HG03039 (cell line): ENCODE measurements around the gene HNRNPAB.

ENCODE experiments used
- ATAC-seq: cut with Tn5 transposase; IDR thresholded peaks from one replicate; pipeline ENCODE4 v1.9.1; 2021; ENCODE audit warnings: mild to moderate bottlenecking, moderate library complexity; ENCODE audit not compliant: unreplicated experiment

Gene HNRNPAB

DNA sequence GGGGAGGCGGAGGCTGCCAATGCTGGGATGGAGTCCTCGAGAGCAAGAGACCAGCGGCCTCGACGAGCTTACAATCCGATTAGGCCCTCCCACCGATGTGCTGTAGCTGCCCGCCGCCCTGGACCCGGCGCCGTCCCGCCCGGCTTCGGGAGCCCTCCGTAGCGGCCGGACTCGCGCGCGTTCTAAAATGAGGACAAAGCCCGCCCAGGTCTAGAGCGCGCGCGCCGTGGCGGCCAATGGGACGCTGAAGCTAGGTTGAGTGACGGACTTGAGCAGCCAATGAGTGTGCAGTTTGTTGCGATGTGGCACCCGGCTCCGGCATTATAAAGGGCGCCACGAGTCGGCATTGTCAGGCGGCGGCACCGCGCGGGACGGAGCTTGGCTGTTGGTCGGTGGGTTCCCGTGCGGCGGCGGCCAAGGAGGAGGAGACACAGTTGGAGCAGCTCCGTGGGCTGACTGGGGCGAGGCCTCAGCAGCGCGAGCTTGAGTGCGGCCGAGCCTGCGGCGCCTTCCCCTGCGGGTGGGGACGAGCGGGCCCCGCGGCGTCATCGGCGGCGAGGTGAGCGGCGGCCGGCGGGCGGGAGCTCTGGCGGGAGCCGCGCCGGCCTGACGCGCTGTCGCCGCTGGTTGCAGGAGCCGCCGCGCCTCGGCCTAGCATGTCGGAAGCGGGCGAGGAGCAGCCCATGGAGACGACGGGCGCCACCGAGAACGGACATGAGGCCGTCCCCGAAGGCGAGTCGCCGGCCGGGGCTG is at the start of gene HNRNPAB:
HNRNPAB (plus strand) TSS at position 352 of the 753 bp plus-strand sequence; CDS start at position 657, 305 bp downstream.
- peak; percentile 82 for ATAC-seq

GRCh38 chr5:178155065-178155464 is 49.3 kb upstream of the HNRNPAB start:
- ATAC-seq, result no peak

GRCh38 chr5:178160176-178160575 is 44.2 kb upstream of the HNRNPAB start:
- no peak for ATAC-seq

GRCh38 chr5:178162481-178162880 is 41.9 kb upstream of the HNRNPAB start:
- no peak for ATAC-seq

GRCh38 chr5:178163772-178164735 is 40.3 kb upstream of the HNRNPAB start:
- ATAC-seq, result peak; percentile 68

- ATAC-seq, result no peak
Observed at GRCh38 chr5:178165581-178165980, 38.8 kb upstream of the HNRNPAB start.

DNA sequence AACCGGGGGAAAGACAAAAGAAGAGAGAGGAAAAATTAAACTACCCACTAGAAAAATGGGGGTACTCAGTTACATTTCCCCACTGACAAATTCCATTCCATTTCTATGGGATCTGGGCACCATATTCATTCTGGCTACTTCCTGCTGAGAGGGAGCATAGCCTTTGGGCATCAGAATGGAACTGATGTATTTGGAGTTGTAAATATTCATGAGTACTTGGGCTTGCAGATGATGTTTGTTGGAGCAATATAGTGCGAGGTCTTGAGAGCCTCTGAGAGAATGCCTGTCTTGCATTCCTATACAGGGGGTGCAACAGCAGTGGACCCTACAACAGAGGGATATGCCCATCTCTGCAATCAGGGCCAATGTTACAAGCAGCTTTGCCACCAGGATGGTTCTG is 33.9 kb upstream of the HNRNPAB start:
- ATAC-seq, result no peak

- ATAC-seq, result no peak
Observed at GRCh38 chr5:178174456-178174855, 29.9 kb upstream of the HNRNPAB start.

- ATAC-seq, result no peak
Observed at GRCh38 chr5:178176791-178177190, 27.5 kb upstream of the HNRNPAB start.

- ATAC-seq, result no peak
Observed at GRCh38 chr5:178177569-178177968, 26.8 kb upstream of the HNRNPAB start.

GRCh38 chr5:178180141-178180863 is 24.0 kb upstream of the HNRNPAB start:
- no peak for ATAC-seq

DNA sequence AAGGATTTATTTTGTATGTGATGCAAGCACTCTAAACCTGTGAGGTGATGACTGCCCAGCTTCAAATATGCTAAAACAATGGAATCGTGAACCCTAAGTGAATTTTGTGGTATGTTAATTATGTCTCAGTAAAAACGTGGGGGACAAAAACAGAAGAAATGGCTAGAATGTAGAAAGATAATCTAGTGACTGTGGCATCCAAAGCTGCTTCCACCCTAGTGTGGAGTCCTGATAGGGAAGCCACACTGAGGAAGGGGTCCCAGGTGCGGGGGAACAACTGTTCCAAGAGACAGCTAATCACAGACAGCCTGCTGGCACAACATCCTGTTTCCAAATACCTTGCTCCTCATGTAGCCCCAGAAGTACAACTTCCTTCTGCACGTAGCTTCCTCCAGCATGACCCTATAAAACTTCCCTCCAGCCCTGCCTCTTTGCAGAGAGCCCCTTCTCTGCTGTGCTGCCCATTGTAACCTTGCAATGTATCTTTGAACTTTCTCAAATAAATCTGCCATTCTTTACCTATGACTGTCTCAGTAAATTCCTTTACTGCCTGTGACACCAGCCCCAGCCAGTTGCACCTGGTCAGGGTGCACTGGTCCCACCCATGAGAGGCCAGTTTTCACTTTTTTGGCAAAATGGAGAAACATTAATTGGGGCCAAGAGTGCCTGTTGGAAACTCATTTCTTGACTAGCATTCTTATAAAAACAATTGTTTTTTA is 22.0 kb upstream of the HNRNPAB start:
- no peak for ATAC-seq

- no peak for ATAC-seq
Observed at GRCh38 chr5:178186427-178186826, 17.9 kb upstream of the HNRNPAB start.

GRCh38 chr5:178187014-178187413 is 17.3 kb upstream of the HNRNPAB start, which contains the start of gene GMCL2:
TSS of gene GMCL2 (minus strand) at chr5:178187371. CDS start at chr5:178187299, 72 bp downstream.
- no peak for ATAC-seq

GRCh38 chr5:178189433-178189832 is 14.9 kb upstream of the HNRNPAB start:
- no peak for ATAC-seq

GRCh38 chr5:178191661-178192060 is 12.7 kb upstream of the HNRNPAB start:
- ATAC-seq, result no peak

DNA sequence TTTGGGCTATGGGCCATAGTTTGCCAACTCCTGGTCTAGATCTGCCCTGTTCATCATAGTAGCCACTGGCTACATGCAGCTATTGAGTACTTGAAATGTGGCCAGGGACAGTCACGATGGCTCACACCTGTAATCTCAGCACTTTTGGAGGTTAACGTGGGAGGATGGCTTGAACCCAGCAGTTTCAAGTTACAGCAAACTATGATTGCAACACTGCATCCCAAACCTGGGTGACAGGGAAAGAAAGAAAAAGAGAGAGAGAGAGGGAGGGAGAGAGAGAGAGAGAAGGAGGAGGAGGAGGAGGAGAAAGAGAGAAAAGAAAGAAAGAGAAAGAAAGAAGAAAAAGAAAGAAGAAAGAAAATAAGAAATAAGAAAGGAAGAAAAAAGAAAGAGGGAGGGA is 12.1 kb upstream of the HNRNPAB start:
- no peak for ATAC-seq

GRCh38 chr5:178192787-178193186 is 11.5 kb upstream of the HNRNPAB start:
- ATAC-seq, result no peak

DNA sequence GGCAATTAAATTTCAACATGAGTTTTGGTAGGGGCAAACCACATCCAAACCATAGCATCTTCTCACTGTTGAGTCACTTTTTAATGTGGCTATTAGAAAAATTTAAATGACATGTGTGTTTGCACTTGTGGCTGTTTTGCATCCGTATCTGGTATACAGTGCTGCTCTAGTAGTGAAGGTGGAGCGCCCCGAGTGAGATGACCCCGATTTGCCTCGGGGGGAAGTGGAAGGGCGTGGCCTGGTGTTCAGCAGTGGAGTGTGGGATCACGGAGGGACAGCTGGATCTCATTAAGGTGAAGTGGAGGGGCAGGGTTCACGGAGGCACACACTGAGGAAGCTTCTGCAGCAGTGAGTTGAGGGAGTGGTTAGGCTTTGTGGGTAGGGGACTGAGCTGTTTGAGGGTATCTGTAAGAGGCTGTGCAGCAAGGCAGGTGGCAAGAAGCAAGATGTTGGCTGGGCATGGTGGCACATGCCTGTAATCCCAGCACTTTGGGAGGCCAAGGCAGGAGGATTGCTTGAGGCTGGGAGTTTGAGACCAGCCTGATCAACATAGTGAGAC is 11.0 kb upstream of the HNRNPAB start:
- no peak for ATAC-seq

GRCh38 chr5:178194026-178194425 is 10.3 kb upstream of the HNRNPAB start:
- no peak for ATAC-seq
